H9 (cell line): ENCODE measurements around the gene MAD1L1. TPM values are rescaled to one million over a fixed set of nuclear protein-coding genes. Genes with fewer than 3 reads are reported as not detected.

Experiments
- DNase-seq: peaks from one replicate; pipeline ENCODE4 v3.0.0-alpha.2; 2017
- H2AFZ ChIP-seq: one replicate; pipeline ENCODE4 v1.6.1; 2013; ENCODE audit warnings: mild to moderate bottlenecking, low read length, control low read depth, moderate library complexity
- H2AK5ac ChIP-seq: 2 replicates; pipeline ENCODE4 v1.6.1; 2013; ENCODE audit warnings: low read length, control low read depth, mixed read lengths; ENCODE audit not compliant: insufficient read length
- H2BK120ac ChIP-seq: one replicate; pipeline ENCODE4 v1.6.1; 2013; ENCODE audit warnings: low read depth, mild to moderate bottlenecking, low read length, control low read depth, inconsistent platforms; ENCODE audit not compliant: poor library complexity, severe bottlenecking
- H2BK12ac ChIP-seq: 2 replicates; pipeline ENCODE4 v1.6.1; 2013; ENCODE audit warnings: low read length, control low read depth, mixed read lengths, low read depth; ENCODE audit not compliant: insufficient read length
- H2BK15ac ChIP-seq: 2 replicates; pipeline ENCODE4 v1.6.1; 2013; ENCODE audit warnings: low read depth, low read length, control low read depth
- H2BK20ac ChIP-seq: one replicate; pipeline ENCODE4 v1.6.1; 2013; ENCODE audit warnings: low read depth, mild to moderate bottlenecking, low read length, control low read depth, inconsistent platforms; ENCODE audit not compliant: poor library complexity, severe bottlenecking
- H2BK5ac ChIP-seq: 2 replicates; pipeline ENCODE4 v1.6.1; 2013; ENCODE audit warnings: low read length, control low read depth, mixed read lengths; ENCODE audit not compliant: insufficient read length
- H3K14ac ChIP-seq: 2 replicates; pipeline ENCODE4 v1.6.1; 2013; ENCODE audit warnings: low read length, control low read depth; ENCODE audit not compliant: insufficient read depth
- H3K18ac ChIP-seq: 2 replicates; pipeline ENCODE4 v1.6.1; 2013; ENCODE audit warnings: low read depth, mild to moderate bottlenecking, mixed read lengths, low read length, control low read depth; ENCODE audit not compliant: insufficient read length
- H3K23ac ChIP-seq: 2 replicates; pipeline ENCODE4 v1.6.1; 2013; ENCODE audit warnings: low read length, control low read depth, mixed read lengths, low read depth; ENCODE audit not compliant: insufficient read length
- H3K23me2 ChIP-seq: 2 replicates; pipeline ENCODE4 v1.6.1; 2013; ENCODE audit warnings: low read depth, mild to moderate bottlenecking, mixed read lengths, low read length, control low read depth; ENCODE audit not compliant: insufficient read length, poor library complexity, severe bottlenecking
- H3K27ac ChIP-seq: 2 replicates; pipeline ENCODE4 v1.5.1; 2013; ENCODE audit warnings: low read length, control low read depth, mixed read lengths, low read depth; ENCODE audit not compliant: insufficient read length
- H3K27me3 ChIP-seq: 2 replicates; pipeline ENCODE4 v1.6.1; 2013; ENCODE audit warnings: low read length, control low read depth, inconsistent platforms; ENCODE audit not compliant: insufficient read depth
- H3K4ac ChIP-seq: 2 replicates; pipeline ENCODE4 v1.6.1; 2013; ENCODE audit warnings: low read depth, mild to moderate bottlenecking, control low read depth, inconsistent platforms, low read length, moderate library complexity
- H3K4me1 ChIP-seq: 2 replicates; pipeline ENCODE4 v1.6.1; 2013; ENCODE audit warnings: low read length, control low read depth, inconsistent platforms; ENCODE audit not compliant: insufficient read depth
- H3K4me2 ChIP-seq: 2 replicates; pipeline ENCODE4 v1.6.1; 2013; ENCODE audit warnings: low read length, control low read depth, mixed read lengths; ENCODE audit not compliant: insufficient read length, insufficient read depth
- H3K56ac ChIP-seq: 2 replicates; pipeline ENCODE4 v1.6.1; 2013; ENCODE audit warnings: low read depth, mild to moderate bottlenecking, mixed read lengths, low read length, control low read depth; ENCODE audit not compliant: insufficient read length
- H3K79me1 ChIP-seq: 2 replicates; pipeline ENCODE4 v1.6.1; 2013; ENCODE audit warnings: low read depth, mild to moderate bottlenecking, moderate library complexity, low read length, control low read depth, inconsistent platforms; ENCODE audit not compliant: insufficient read depth, poor library complexity, severe bottlenecking
- H3K79me2 ChIP-seq: 2 replicates; pipeline ENCODE4 v1.6.1; 2013; ENCODE audit warnings: low read length, control low read depth, inconsistent platforms; ENCODE audit not compliant: insufficient read depth
- H3K9ac ChIP-seq: 2 replicates; pipeline ENCODE4 v1.6.1; 2013; ENCODE audit warnings: low read length, control low read depth, mixed read lengths; ENCODE audit not compliant: insufficient read length; ENCODE audit errors: extremely low read depth
- H3K9me3 ChIP-seq: one replicate; pipeline ENCODE4 v1.6.1; 2013; ENCODE audit warnings: low read depth, low read length, inconsistent platforms; ENCODE audit not compliant: control insufficient read depth
- H3T11ph ChIP-seq: one replicate; pipeline ENCODE4 v1.6.1; 2013; ENCODE audit warnings: mild to moderate bottlenecking, low read length, control low read depth, inconsistent platforms
- H4K20me1 ChIP-seq: one replicate; pipeline ENCODE4 v1.6.1; 2013; ENCODE audit not compliant: control insufficient read depth, insufficient read length, insufficient read depth
- H4K5ac ChIP-seq: 2 replicates; pipeline ENCODE4 v1.6.1; 2013; ENCODE audit warnings: low read depth, mild to moderate bottlenecking, mixed read lengths, low read length, control low read depth; ENCODE audit not compliant: insufficient read length
- H4K8ac ChIP-seq: replicated peaks from 2 replicates; pipeline ENCODE4 v1.6.1; 2013; ENCODE audit warnings: low read length, control low read depth, mixed read lengths, low read depth; ENCODE audit not compliant: insufficient read length
- H4K91ac ChIP-seq: 2 replicates; pipeline ENCODE4 v1.6.1; 2013; ENCODE audit warnings: low read depth, mild to moderate bottlenecking, moderate library complexity, mixed read lengths, low read length, control low read depth; ENCODE audit not compliant: insufficient read length
- H3K27ac Mint-ChIP-seq, 3 experiments: 2 replicates in 2 of 3; 3 replicates in 1 of 3; pipeline ENCODE4 v1.8.0; 2020 to 2021; ENCODE audit warnings: mixed read lengths in 3 of 3, mild to moderate bottlenecking in 1 of 3, moderate library complexity in 1 of 3
- H3K27me3 Mint-ChIP-seq: 2 replicates; pipeline ENCODE4 v1.8.0; 2021; ENCODE audit warnings: low read depth, mild to moderate bottlenecking, moderate library complexity, mixed read lengths
- H3K36me3 Mint-ChIP-seq, 3 experiments: 2 replicates in 2 of 3; 3 replicates in 1 of 3; pipeline ENCODE4 v1.8.0; 2020 to 2021; ENCODE audit warnings: low read depth in 3 of 3, mixed read lengths in 3 of 3; ENCODE audit not compliant: insufficient read depth in 1 of 3
- H3K4me1 Mint-ChIP-seq, 2 experiments: 2 replicates each; pipeline ENCODE4 v1.8.0; 2020; ENCODE audit warnings: mixed read lengths in 2 of 2
- H3K4me3 Mint-ChIP-seq, 2 experiments: 2 replicates in 1 of 2; 3 replicates in 1 of 2; pipeline ENCODE4 v1.8.0; 2020 to 2021; ENCODE audit warnings: mild to moderate bottlenecking in 2 of 2, mixed read lengths in 2 of 2, moderate library complexity in 1 of 2
- H3K9me3 Mint-ChIP-seq, 2 experiments: 2 replicates in 1 of 2; 3 replicates in 1 of 2; pipeline ENCODE4 v1.8.0; 2020; ENCODE audit warnings: mild to moderate bottlenecking in 2 of 2, mixed read lengths in 2 of 2, moderate library complexity in 1 of 2
- CTCF ChIP-seq: fragments of 200-600 bp; sonication (generic); conservative IDR thresholded peaks from 3 replicates; pipeline ENCODE4 v1.8.0; 2021; ENCODE audit warnings: antibody characterized with exemption, mild to moderate bottlenecking
- WGBS: extraction: QIAGEN DNeasy Blood & Tissue Kit; methylation state at CpG from one replicate; pipeline ENCODE4 v1.1.7; 2013; ENCODE audit warnings: missing lambda C conversion rate, low lambda C conversion rate, mixed read lengths; ENCODE audit not compliant: insufficient read length; ENCODE audit errors: extremely low coverage; 5-methylcytosine and 5-hydroxymethylcytosine counted together
- total RNA-seq: library from RNA; stranded (reverse); gene quantifications from 2 replicates; pipeline ENCODE4 v1.2.1, GENCODE V29; 2021

Gene MAD1L1
- total RNA-seq, 1 experiment from 2014 or later = 39.0 TPM

DNA sequence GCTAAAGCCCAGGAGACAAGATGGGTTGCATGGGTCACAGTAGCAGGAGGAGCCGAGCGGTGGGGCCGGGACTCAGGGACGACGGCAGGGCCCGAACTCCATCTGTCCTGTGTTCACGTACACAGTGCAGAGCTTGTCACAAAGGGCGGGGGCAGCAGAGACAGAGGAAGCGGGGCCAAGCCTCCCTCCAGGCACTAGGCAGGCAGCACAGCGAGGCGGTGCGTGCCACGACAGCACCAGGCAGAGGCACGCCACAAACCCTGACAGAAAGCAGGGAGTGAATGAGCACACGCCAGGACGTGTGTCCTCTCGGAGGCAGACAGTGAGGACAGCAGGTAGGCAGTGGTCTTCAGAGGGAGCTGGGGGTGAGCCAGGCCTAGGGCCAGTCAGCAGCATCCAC is 177.8 kb downstream of the MAD1L1 start:
- DNase-seq = no peak
- H2BK120ac ChIP-seq = no peak overlapping the region
- no peak overlapping the region for H2BK12ac ChIP-seq
- Mint-ChIP-seq H3K27me3 (peaks cover under 1% of the 10 kb centered on the region; the same call in 1 of the 2 replicates), H3K4me3 (no peak overlapping the region), H3K27ac (peak overlapping the region in 2 of 3 experiments; percentile 87 to 89; a peak in 5 of 7 replicates), H3K4me1 (peaks cover 5 to 6% of the 10 kb centered on the region in 2 experiments), H3K9me3 (peaks cover 7 to 11% of the 10 kb centered on the region in 2 experiments), H3K36me3 (peaks cover 7 to 12% (median 9%) of the 10 kb centered on the region in 3 experiments; a peak in 6 of 7 replicates)
- no peaks in the 10 kb centered on the region for H3K9me3 ChIP-seq
- H3T11ph ChIP-seq = no peak overlapping the region
- no peak overlapping the region; the same call in 1 of the 2 replicates for H3K14ac ChIP-seq
- no peak overlapping the region for H3K23ac ChIP-seq
- H2AK5ac ChIP-seq = no peak overlapping the region
- TF ChIP-seq CTCF = no peak
- no peaks in the 10 kb centered on the region for H3K27me3 ChIP-seq
- H3K9ac ChIP-seq = no peak overlapping the region
- no peak overlapping the region for H3K18ac ChIP-seq
- no peak overlapping the region for H2AFZ ChIP-seq
- no peak overlapping the region for H3K4me2 ChIP-seq
- no peak overlapping the region for H2BK20ac ChIP-seq
- H2BK5ac ChIP-seq = no peak overlapping the region
- WGBS = no CpG with 5 or more reads among the region's 17 CpGs
- no peak overlapping the region for H4K91ac ChIP-seq
- H3K23me2 ChIP-seq = no peaks in the 10 kb centered on the region
- no peaks in the 10 kb centered on the region for H3K79me1 ChIP-seq
- H4K8ac ChIP-seq = no peak overlapping the region
- H3K79me2 ChIP-seq = no peaks in the 10 kb centered on the region
- no peak overlapping the region for H3K4ac ChIP-seq
- no peaks in the 10 kb centered on the region for H3K4me1 ChIP-seq
- no peak overlapping the region for H4K5ac ChIP-seq
- no peak overlapping the region for H2BK15ac ChIP-seq
- H4K20me1 ChIP-seq = no peaks in the 10 kb centered on the region
- no peak overlapping the region for H3K27ac ChIP-seq
- no peak overlapping the region for H3K56ac ChIP-seq
